Neural crest cell (in vitro differentiated cells): ENCODE results near the gene NPAS2. TPM values are rescaled to one million over a fixed set of nuclear protein-coding genes. Genes with fewer than 3 reads are reported as not detected.

ENCODE experiments used
- DNase-seq: peaks from one replicate; pipeline ENCODE4 v3.0.0; 2021; ENCODE audit warnings: low read depth, mixed read lengths, low spot score
- H3K27ac Mint-ChIP-seq: one replicate; pipeline ENCODE4 v1.8.0; 2021; ENCODE audit warnings: mild to moderate bottlenecking, mixed read lengths; ENCODE audit not compliant: unreplicated experiment
- H3K27me3 Mint-ChIP-seq: 2 replicates; pipeline ENCODE4 v1.8.0; 2021; ENCODE audit warnings: low read depth, mild to moderate bottlenecking, mixed read lengths
- H3K36me3 Mint-ChIP-seq: 2 replicates; pipeline ENCODE4 v1.8.0; 2021; ENCODE audit warnings: low read depth, mild to moderate bottlenecking, mixed read lengths
- H3K4me1 Mint-ChIP-seq: 2 replicates; pipeline ENCODE4 v1.8.0; 2021; ENCODE audit warnings: mixed read lengths
- H3K4me3 Mint-ChIP-seq: one replicate; pipeline ENCODE4 v1.8.0; 2021; ENCODE audit warnings: mild to moderate bottlenecking, mixed read lengths
- H3K9me3 Mint-ChIP-seq: 2 replicates; pipeline ENCODE4 v1.8.0; 2021; ENCODE audit warnings: mixed read lengths
- total RNA-seq: library from RNA; stranded (reverse); gene quantifications from 2 replicates; pipeline ENCODE4 v1.2.1, GENCODE V29; 2021
- TF ChIP-seq, protein P1 (sequence below): fragments of 200-600 bp; sonication (generic); conservative IDR thresholded peaks from 2 replicates; pipeline ENCODE4 v1.5.0; 2021; ENCODE audit warnings: antibody characterized with exemption, mild to moderate bottlenecking

Gene NPAS2
- total RNA-seq, 1 donor from 2014 or later, result 2.6 TPM

DNA sequence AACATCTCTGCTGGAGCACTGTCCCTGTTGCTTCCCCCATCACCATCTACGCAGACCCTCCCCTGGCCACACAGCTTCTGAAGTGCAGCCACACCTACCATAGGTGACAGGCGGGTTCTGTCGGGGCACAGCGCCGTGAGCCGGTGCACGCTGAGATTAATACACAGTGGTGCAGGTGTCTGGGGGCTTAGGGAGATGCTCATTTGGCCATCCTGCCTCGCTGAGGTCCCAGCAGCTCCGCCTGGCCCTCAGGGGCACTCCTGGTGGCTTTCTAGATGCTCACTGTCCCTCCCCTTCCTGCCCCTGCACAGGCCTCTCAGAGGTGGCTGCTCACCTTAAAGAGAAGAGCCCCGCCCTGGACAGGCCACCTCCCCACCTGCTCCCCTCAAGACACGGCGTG is 163.3 kb downstream of the NPAS2 start:
- H3K9me3 Mint-ChIP-seq, result no peaks in the 10 kb centered on the region
- peaks cover 2% of the 10 kb centered on the region for H3K27me3 Mint-ChIP-seq
- TF ChIP-seq, protein P1, sequence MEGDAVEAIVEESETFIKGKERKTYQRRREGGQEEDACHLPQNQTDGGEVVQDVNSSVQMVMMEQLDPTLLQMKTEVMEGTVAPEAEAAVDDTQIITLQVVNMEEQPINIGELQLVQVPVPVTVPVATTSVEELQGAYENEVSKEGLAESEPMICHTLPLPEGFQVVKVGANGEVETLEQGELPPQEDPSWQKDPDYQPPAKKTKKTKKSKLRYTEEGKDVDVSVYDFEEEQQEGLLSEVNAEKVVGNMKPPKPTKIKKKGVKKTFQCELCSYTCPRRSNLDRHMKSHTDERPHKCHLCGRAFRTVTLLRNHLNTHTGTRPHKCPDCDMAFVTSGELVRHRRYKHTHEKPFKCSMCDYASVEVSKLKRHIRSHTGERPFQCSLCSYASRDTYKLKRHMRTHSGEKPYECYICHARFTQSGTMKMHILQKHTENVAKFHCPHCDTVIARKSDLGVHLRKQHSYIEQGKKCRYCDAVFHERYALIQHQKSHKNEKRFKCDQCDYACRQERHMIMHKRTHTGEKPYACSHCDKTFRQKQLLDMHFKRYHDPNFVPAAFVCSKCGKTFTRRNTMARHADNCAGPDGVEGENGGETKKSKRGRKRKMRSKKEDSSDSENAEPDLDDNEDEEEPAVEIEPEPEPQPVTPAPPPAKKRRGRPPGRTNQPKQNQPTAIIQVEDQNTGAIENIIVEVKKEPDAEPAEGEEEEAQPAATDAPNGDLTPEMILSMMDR, result no peak
- no peaks in the 10 kb centered on the region for H3K36me3 Mint-ChIP-seq
- H3K27ac Mint-ChIP-seq, result peak overlapping the region; percentile 35
- peaks cover 33% of the 10 kb centered on the region for H3K4me1 Mint-ChIP-seq
- no peak overlapping the region for H3K4me3 Mint-ChIP-seq
- no peak for DNase-seq

DNA sequence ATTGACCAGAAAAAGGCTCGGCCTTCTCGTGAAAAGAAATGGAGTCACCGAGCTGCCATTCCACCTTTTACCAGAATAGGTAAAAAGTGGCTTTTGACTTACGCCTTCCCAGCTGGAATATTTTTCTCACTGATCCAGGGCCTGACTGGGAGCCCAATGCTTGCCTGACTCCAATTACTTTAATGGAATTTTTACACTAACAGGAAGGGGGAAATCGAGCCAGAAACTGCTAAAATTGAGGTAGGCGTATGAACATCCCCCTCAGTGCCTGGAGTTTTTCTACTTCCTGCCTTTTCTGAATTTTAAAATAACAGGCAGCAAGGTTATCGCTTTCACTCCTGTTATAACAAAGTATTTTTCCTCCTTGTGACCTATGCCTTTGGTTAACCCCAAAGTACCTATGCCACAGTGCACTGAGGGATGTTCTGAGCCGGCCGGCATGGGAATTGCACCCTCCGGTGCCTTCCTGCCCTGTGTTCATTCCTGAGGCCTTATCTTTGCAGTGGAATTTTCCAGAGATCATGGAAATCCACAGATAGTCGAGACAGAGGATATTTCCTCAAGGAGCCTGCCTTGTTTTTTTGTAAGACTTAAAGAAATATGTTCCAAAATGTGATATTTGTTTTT is 163.9 kb downstream of the NPAS2 start:
- TF ChIP-seq, protein P1, result no peak
- H3K4me3 Mint-ChIP-seq, result no peak overlapping the region
- no peak overlapping the region for H3K27ac Mint-ChIP-seq
- no peaks in the 10 kb centered on the region for H3K9me3 Mint-ChIP-seq
- peaks cover 27% of the 10 kb centered on the region for H3K4me1 Mint-ChIP-seq
- H3K27me3 Mint-ChIP-seq, result peaks cover 2% of the 10 kb centered on the region
- DNase-seq, result no peak
- H3K36me3 Mint-ChIP-seq, result no peaks in the 10 kb centered on the region

DNA sequence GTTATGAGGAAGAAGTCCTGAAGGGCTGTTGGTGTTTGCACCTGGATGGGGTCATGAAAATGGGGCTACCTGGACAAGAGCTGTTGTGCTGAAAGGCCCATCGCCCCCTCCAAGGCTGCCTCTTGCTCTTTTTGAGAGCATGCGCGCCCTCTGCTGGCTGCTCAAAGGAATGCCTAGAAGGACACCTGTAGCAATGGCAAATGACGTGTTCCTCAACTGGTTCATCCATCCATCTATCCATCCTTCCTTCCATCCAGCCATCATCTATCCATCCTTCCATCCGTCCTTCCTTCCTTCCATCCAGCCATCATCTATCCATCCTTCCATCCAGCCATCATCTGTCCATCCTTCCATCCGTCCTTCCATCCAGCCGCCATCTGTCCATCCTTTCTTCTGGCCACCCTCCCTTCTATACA is 165.0 kb downstream of the NPAS2 start:
- Mint-ChIP-seq H3K27ac (peak overlapping the region; percentile 39), H3K4me3 (no peak overlapping the region), H3K9me3 (no peaks in the 10 kb centered on the region), H3K36me3 (no peaks in the 10 kb centered on the region), H3K27me3 (peaks cover 2% of the 10 kb centered on the region), H3K4me1 (peaks cover 25% of the 10 kb centered on the region)
- DNase-seq, result peak; percentile 68
- TF ChIP-seq, protein P1, result peak; percentile 96

DNA sequence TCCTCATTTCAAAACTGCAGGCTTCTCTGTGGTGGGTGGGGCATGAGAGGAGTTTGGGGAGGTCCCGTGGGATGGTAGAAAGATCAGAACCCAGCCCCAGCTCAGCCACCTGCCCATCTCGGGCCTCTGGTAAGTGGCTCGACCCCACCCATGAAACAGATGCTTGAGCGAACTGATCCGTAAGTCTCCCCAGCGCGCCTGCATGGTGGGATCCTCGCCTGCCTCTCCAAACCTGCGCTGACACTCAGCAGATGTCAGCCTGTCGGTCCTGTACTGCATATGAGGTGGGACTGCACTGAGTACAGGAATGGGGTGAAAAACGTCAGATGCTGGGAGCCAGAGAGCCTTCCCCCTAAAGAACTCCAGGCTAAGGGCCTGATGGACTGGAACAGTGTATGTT is 166.2 kb downstream of the NPAS2 start:
- Mint-ChIP-seq H3K27ac (no peak overlapping the region), H3K9me3 (no peaks in the 10 kb centered on the region), H3K36me3 (no peaks in the 10 kb centered on the region), H3K4me1 (peaks cover 20% of the 10 kb centered on the region), H3K27me3 (peaks cover 2% of the 10 kb centered on the region), H3K4me3 (no peak overlapping the region)
- DNase-seq, result no peak
- TF ChIP-seq, protein P1, result no peak

DNA sequence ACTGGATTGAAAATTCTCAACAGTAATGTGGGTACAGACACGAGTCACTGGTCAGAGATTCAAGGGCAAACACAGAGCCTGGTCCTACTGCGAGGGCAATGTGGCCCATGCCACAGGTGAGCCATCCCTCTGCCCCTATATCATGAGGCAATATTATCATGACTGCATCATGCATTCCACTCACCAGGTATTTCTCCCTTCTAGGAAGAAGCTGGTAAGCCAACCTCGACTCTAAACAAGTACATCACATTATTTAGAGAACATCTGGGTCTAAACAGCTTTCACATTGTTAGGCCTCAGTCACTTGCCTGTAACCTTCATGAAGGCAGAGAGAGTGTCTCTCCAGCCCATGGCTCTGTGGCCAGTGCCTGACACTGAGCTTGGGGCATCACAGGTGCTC is 167.6 kb downstream of the NPAS2 start:
- H3K4me1 Mint-ChIP-seq, result peaks cover 6% of the 10 kb centered on the region
- no peak overlapping the region for H3K27ac Mint-ChIP-seq
- H3K9me3 Mint-ChIP-seq, result no peaks in the 10 kb centered on the region
- TF ChIP-seq, protein P1, result no peak
- H3K27me3 Mint-ChIP-seq, result peaks cover 2% of the 10 kb centered on the region
- DNase-seq, result no peak
- H3K36me3 Mint-ChIP-seq, result no peaks in the 10 kb centered on the region
- H3K4me3 Mint-ChIP-seq, result no peak overlapping the region
